Right lobe of liver (tissue), 4 donors: Measurements from ENCODE around the gene CUEDC1.

Source experiments
- POLR2A ChIP-seq: fragments of 450-650 bp; IDR thresholded peaks from one replicate; pipeline ENCODE4 v1.6.1; 2017; ENCODE audit warnings: antibody characterized with exemption, mild to moderate bottlenecking
- TF ChIP-seq, protein P1 (sequence below), 4 donors: fragments of 200-600 bp in 3 of 4; fragments of 450-650 bp in 1 of 4; IDR thresholded peaks; one replicate each; pipeline versions ENCODE4 v1.5.1 to v1.8.0; 2016 to 2022; ENCODE audit warnings: antibody characterized with exemption in 4 of 4, mild to moderate bottlenecking in 2 of 4
- donor health status: DM: no; HTN: no; CAD: no.
- donor health status: DM: no; HTN: no; CAD: no.
- donor health status: DM: no; HTN: yes; CAD: no.

- TF ChIP-seq, protein P1, sequence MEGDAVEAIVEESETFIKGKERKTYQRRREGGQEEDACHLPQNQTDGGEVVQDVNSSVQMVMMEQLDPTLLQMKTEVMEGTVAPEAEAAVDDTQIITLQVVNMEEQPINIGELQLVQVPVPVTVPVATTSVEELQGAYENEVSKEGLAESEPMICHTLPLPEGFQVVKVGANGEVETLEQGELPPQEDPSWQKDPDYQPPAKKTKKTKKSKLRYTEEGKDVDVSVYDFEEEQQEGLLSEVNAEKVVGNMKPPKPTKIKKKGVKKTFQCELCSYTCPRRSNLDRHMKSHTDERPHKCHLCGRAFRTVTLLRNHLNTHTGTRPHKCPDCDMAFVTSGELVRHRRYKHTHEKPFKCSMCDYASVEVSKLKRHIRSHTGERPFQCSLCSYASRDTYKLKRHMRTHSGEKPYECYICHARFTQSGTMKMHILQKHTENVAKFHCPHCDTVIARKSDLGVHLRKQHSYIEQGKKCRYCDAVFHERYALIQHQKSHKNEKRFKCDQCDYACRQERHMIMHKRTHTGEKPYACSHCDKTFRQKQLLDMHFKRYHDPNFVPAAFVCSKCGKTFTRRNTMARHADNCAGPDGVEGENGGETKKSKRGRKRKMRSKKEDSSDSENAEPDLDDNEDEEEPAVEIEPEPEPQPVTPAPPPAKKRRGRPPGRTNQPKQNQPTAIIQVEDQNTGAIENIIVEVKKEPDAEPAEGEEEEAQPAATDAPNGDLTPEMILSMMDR (IDR thresholded peaks at IDR 0.05), result no peak
- TF ChIP-seq POLR2A, result no peak
Measured at GRCh38 chr17:57819285-57819684, 135.9 kb downstream of the CUEDC1 start.
